ENCODE data around the gene ITGBL1.

ITGBL1 gene

GRCh38 chr13:101751488-101751887, 299.0 kb downstream of the ITGBL1 start:
- TF ChIP-seq, protein P1, sequence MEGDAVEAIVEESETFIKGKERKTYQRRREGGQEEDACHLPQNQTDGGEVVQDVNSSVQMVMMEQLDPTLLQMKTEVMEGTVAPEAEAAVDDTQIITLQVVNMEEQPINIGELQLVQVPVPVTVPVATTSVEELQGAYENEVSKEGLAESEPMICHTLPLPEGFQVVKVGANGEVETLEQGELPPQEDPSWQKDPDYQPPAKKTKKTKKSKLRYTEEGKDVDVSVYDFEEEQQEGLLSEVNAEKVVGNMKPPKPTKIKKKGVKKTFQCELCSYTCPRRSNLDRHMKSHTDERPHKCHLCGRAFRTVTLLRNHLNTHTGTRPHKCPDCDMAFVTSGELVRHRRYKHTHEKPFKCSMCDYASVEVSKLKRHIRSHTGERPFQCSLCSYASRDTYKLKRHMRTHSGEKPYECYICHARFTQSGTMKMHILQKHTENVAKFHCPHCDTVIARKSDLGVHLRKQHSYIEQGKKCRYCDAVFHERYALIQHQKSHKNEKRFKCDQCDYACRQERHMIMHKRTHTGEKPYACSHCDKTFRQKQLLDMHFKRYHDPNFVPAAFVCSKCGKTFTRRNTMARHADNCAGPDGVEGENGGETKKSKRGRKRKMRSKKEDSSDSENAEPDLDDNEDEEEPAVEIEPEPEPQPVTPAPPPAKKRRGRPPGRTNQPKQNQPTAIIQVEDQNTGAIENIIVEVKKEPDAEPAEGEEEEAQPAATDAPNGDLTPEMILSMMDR (IDR thresholded peaks at IDR 0.05; ENCODE audit: low read depth, low read length, missing control alignments), result no peak
- H3K4me3 ChIP-seq (replicated peaks; ENCODE audit: low read depth, low read length), result no peak overlapping the region
- DNase-seq (ENCODE audit: extremely low read depth, low read depth), result peak; percentile 85

DNA sequence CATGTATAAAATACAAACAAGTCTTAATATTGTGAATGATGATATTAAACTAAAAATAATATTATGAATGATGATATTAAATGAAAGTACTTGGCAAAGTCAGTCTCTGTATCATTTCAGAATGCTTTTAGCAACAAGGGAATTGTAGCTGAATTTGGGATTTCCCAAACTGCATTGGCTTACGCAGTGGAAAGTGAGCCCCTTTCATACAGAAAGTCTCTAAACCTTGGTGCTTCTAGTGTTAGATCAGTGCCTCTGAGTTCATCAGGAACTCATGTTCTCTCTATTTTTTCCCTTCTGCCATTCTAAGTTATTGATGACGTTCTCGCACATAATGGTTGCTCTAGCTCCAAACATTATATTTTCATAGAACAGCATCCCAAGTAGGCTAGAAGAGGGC, 300.0 kb downstream of the ITGBL1 start:
- no peak for DNase-seq (ENCODE audit: extremely low read depth, low read depth)
- TF ChIP-seq, protein P1 (IDR thresholded peaks at IDR 0.05; ENCODE audit: low read depth, low read length, missing control alignments), result no peak
- H3K4me3 ChIP-seq (replicated peaks; ENCODE audit: low read depth, low read length), result no peak overlapping the region

- TF ChIP-seq, protein P1 (IDR thresholded peaks at IDR 0.05; ENCODE audit: low read depth, low read length, missing control alignments), result no peak
- DNase-seq (ENCODE audit: extremely low read depth, low read depth), result no peak
- H3K4me3 ChIP-seq (replicated peaks; ENCODE audit: low read depth, low read length), result no peak overlapping the region
These were observed 302.9 kb downstream of the ITGBL1 start for GRCh38 chr13:101755228-101755887.

GRCh38 chr13:101757446-101758039, 305.1 kb downstream of the ITGBL1 start:
- no peak overlapping the region for H3K4me3 ChIP-seq (replicated peaks; ENCODE audit: low read depth, low read length)
- TF ChIP-seq, protein P1 (IDR thresholded peaks at IDR 0.05; ENCODE audit: low read depth, low read length, missing control alignments), result peak; percentile 26
- DNase-seq (ENCODE audit: extremely low read depth, low read depth), result peak; percentile 25

DNA sequence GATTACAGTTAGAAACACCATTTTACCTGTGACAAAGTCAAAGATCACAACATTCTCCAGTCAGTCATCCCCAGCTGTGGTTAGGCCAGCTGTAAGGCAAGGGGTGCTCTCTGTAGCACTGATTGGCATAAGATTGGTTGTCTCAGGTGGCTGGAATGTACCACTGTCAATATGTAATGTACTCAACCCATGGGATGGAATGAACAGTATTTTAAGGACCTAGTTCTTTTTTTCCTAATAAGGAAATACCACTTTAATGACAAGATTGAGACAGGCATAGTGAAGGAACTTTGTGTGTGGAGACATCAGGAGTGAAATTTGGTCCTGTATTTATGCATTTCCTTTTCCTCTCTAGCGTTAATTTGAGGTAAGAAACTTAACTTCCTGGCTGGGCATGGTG, 310.7 kb downstream of the ITGBL1 start:
- H3K4me3 ChIP-seq (replicated peaks; ENCODE audit: low read depth, low read length), result no peak overlapping the region
- DNase-seq (ENCODE audit: extremely low read depth, low read depth), result no peak
- TF ChIP-seq, protein P1 (IDR thresholded peaks at IDR 0.05; ENCODE audit: low read depth, low read length, missing control alignments), result no peak

Measured in HFF-Myc (cell line).